Coronary artery (tissue), 2 donors: Measurements from ENCODE around the gene RBM19.
"Not testable (repeated sequence)": the region's sequence is repeated elsewhere in the genome, so short reads cannot be mapped to it uniquely, and the experiment has no call there.

ENCODE experiments used
- DNase-seq: peaks from one replicate; pipeline ENCODE4 v3.0.0-alpha.2; 2017; ENCODE audit warnings: low spot score
- H3K27ac ChIP-seq, 2 donors: fragments of 200-600 bp; sonication (generic); one replicate each; pipeline ENCODE4 v1.5.1; 2016 to 2019
- H3K4me3 ChIP-seq: fragments of 200-600 bp; sonication (generic); 2 replicates; pipeline ENCODE4 v1.5.1; 2016; ENCODE audit warnings: mild to moderate bottlenecking, moderate library complexity
- TF ChIP-seq, protein P1 (sequence below): fragments of 200-600 bp; sonication (generic); IDR thresholded peaks from one replicate; pipeline ENCODE4 v1.5.1; 2019; ENCODE audit warnings: antibody characterized with exemption

RBM19 gene

DNA sequence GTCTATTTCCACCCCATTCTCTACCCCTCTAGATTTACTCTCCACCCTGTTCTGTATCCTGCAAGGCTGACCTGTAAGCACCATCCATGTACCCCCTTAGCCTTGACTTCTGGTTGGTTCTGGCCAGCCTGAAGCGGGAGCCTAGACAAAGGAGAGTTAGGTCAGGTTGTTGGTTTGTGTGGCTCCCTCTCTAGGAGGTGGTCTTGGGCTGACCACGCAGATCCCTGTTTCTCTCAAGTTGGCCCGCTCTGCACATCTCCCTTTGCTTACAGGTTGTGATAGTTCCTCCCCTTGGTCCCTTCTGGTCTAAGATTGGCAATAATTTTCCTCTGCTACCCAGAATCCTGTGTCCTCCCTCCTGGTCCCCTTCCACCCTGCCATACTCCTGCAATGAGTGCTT is 38.3 kb upstream of the RBM19 start:
- no peak overlapping the region for H3K27ac ChIP-seq
- TF ChIP-seq, protein P1, sequence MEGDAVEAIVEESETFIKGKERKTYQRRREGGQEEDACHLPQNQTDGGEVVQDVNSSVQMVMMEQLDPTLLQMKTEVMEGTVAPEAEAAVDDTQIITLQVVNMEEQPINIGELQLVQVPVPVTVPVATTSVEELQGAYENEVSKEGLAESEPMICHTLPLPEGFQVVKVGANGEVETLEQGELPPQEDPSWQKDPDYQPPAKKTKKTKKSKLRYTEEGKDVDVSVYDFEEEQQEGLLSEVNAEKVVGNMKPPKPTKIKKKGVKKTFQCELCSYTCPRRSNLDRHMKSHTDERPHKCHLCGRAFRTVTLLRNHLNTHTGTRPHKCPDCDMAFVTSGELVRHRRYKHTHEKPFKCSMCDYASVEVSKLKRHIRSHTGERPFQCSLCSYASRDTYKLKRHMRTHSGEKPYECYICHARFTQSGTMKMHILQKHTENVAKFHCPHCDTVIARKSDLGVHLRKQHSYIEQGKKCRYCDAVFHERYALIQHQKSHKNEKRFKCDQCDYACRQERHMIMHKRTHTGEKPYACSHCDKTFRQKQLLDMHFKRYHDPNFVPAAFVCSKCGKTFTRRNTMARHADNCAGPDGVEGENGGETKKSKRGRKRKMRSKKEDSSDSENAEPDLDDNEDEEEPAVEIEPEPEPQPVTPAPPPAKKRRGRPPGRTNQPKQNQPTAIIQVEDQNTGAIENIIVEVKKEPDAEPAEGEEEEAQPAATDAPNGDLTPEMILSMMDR: no peak
- H3K4me3 ChIP-seq: no peak overlapping the region
- DNase-seq: no peak

DNA sequence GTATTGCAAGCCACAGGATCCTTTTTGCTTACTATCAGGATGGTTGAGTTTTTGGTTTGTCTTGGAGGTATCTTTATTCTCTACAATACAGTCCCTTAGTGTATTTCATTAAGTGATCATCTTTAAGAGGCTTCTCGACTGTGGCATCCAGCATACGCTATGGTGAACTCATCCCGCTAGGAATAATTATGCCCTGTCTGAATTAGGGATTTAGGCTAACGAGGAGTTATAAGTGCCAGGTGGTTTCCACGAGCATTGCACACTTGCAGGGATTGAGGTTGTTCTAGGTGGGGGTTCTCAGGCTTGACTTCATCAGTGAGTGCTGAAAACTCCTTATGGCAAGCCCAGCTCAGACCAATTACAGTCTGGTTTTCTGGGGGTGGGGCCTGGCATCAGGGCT is 37.2 kb upstream of the RBM19 start:
- no peak overlapping the region for H3K27ac ChIP-seq
- H3K4me3 ChIP-seq: no peak overlapping the region
- TF ChIP-seq, protein P1: no peak
- DNase-seq: no peak

DNA sequence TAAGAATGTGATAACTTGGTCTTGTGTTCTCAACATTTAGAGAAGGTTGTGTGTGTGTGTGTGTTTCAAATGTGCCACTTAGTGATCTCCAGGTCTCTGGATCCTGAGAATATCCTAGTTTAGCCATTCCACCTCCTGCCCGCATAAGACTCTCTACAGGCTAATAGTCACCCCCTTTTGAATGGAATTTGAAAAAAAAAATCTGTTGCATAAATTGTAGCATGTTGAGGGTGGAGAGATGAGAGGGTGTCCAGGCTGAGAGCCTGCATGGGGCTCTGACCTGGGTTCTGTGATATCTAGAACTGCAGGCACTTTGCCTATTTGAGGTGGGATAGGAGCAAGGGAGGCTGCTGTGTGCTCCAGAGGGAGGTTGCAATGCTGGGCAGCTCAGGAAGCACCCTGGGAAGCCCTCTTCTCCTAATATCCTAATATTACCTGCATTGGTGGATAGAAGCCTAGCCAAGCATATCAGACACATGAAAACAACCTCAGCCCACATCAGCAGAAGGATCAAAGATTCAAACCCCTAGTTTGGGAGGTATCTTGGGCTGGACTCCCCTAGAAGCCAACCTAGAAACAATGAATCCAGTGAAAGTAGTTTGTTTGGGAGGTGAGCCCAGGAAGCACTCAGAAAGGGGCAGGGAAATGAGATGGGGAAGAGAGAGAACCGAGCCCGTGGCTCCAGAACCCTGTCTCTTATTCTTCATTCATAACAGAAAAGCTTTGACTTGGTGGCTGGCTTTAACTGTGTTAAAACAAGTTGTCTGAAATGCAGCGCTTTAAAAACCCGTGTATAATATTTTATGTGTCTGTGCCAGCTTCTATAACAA is 35.6 kb upstream of the RBM19 start:
- TF ChIP-seq, protein P1: no peak
- H3K27ac ChIP-seq: no peak overlapping the region
- H3K4me3 ChIP-seq: no peak overlapping the region
- DNase-seq: no peak

DNA sequence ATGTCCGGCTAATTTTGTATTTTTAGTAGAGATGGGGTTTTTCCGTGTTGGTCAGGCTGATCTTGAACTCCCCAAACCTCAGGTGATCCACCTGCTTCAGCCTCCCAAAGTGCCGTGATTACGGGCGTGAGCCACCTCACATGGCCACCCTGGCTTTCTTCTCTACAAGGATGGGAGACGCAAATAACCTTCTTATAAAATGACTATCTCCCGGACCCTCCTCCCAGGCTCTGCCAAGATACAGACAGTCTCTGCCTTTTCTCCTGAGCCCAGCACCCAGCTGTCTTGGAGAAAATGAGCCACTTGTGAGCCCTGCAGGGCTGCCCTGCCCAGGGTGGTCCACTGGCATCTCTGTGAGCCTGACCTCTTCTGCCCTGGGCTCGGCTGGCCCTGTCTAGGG is 34.7 kb upstream of the RBM19 start:
- H3K4me3 ChIP-seq: no peak overlapping the region
- TF ChIP-seq, protein P1: no peak
- H3K27ac ChIP-seq: no peak overlapping the region
- no peak for DNase-seq

DNA sequence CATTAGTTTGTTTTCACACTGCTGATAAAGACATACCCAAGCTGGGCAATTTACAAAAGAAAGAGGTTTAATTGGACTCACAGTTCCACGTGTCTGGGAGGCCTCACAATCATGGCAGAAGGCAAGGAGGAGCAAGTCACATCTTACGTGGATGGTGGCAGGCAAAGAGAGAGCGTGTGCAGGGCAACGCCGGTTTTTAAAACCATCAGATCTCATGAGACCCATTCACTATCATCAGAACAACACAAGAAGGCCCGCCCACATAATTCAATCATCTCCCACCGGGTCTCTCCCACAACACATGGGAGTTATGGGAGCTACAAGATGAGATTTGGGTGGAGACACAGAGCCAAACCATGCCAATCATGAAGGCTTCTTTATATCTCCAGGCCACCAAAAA is 34.1 kb upstream of the RBM19 start:
- not testable (repeated sequence) for H3K27ac ChIP-seq, DNase-seq, H3K4me3 ChIP-seq

DNA sequence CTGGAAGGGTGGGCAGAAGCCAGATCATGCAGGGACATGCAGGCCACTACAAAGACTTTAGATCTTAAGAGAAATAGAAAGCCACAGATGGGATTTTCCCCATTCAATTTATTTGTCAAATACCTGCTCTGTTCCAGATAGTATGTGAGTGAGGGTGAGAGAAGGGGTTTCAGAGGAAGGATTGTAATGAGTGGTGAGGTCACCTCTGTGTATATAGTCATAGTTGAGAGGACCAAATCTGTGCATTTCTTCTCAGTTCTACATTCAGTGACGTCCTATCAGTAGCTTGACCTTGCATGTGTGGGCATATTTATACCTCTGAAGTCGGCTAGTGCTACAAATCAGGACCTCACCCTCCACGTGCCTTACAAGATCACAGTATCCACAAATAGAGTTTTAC is 31.2 kb upstream of the RBM19 start:
- TF ChIP-seq, protein P1: no peak
- DNase-seq: no peak
- no peak overlapping the region for H3K27ac ChIP-seq
- no peak overlapping the region for H3K4me3 ChIP-seq

DNA sequence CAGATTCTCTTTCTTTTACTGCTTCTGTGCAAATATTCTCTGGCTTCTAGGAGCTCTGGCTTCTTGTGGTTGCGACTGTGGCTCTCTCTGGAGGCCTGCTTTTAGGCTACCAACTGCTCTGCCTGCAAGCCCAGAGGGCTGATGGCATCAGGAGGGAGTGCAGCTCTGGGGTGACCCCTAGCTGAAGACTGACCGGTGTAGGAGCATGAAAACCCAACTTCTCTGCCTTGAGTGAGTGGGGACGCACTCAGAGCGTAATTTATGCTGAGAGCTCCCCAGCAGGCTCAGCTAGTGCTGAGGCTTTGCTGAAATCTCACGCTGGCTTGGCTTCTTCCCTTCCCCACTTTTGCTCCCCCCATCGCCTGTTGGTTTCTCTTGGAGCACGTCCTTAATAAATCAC is 29.9 kb upstream of the RBM19 start:
- TF ChIP-seq, protein P1: no peak
- H3K4me3 ChIP-seq: no peak overlapping the region
- no peak for DNase-seq
- H3K27ac ChIP-seq: no peak overlapping the region
